ENCODE results near the gene CLIP2.
"Not testable (repeated sequence)": the region's sequence is repeated elsewhere in the genome, so short reads cannot be mapped to it uniquely, and the experiment has no call there.

The CLIP2 gene

DNA sequence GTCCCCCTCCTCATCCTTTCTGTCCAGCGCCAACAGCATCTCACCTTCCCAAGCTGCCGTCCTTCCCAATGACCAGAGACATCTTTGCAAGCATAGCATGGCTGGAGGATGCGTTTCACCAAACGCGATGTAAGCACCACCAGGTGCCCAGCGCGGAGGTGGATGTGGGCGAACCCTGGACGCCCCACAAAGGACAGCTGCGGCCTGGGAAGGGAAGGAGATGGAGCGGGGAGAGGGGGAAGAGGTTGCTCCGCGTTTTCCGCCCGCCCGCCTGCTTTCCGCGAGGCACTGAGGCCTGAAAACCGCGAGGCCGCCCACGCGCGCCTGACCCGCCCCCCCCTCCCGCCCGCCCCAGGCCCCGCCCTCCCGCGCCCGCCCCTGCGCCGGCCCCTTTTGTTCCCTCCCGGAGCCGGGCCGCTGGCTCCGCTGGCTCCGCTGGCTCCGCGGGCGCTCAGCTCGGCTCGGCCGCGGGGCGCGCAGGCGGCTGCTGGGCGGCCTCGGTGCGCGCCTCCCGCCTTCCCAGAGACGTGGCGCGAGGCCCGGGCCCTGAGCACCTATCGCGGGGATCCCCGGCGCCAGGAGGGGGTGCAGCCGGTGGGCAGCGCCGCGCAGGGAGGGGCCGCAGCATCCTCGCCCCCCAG, at the start of gene CLIP2:
Gene CLIP2 (plus strand): TSS at position 390 of the 641 bp plus-strand sequence. CDS start 28,140 bp downstream, outside the sequence.
- Histone ChIP-seq H3K27me3 (ENCODE audit: control insufficient read depth in 1 of 2, insufficient read depth in 2 of 2, low read length in 2 of 2) (no peaks in the 10 kb centered on the region), H3K9me3 (ENCODE audit: control insufficient read depth in 2 of 2, low read length in 2 of 2) (no peaks in the 10 kb centered on the region), H3K4me3 (ENCODE audit: low read length in 2 of 2) (peak within 1 kb of the TSS; percentile 87 to 88), H3K9ac (ENCODE audit: low read length in 2 of 2) (peak within 1 kb of the TSS; percentile 77 to 84), H3K4me1 (ENCODE audit: control insufficient read depth, insufficient read depth, low read length) (peaks cover 33% of the 10 kb centered on the region), H3K36me3 (ENCODE audit: control insufficient read depth in 2 of 2, insufficient read depth in 2 of 2, low read length in 2 of 2) (no peaks in the 10 kb centered on the region), H3K27ac (ENCODE audit: low read length) (no peak within 1 kb of the TSS)

DNA sequence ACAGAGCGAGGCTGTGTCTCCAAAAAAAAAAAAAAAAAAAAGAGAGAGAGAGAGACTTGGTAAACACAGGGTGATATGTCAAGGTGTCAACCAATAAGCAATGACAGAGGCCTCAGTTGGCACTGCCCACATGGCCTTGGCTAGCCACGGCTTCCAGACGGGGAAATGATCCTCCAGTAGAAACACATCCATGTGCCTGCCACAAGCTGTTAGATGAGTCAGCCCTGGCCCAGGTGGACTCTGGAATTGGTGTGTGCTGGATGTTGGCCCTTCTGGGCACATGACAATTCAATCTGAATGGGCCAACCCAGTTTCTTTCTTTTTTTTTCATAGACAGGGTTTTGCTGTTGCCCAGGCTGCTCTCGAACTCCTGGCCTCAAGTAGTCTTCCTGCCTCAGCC, 48.7 kb upstream of the CLIP2 start:
- H3K9ac ChIP-seq (ENCODE audit: low read length in 2 of 2): no peak overlapping the region
- no peak overlapping the region for H3K4me3 ChIP-seq (ENCODE audit: low read length in 2 of 2)
- H3K36me3 ChIP-seq (ENCODE audit: control insufficient read depth in 2 of 2, insufficient read depth in 2 of 2, low read length in 2 of 2): peaks cover 34 to 40% of the 10 kb centered on the region in 2 donors
- H3K27me3 ChIP-seq (ENCODE audit: control insufficient read depth in 1 of 2, insufficient read depth in 2 of 2, low read length in 2 of 2): no peaks in the 10 kb centered on the region
- no peaks in the 10 kb centered on the region for H3K9me3 ChIP-seq (ENCODE audit: control insufficient read depth in 2 of 2, low read length in 2 of 2)
- no peak overlapping the region for H3K27ac ChIP-seq (ENCODE audit: low read length)
- H3K4me1 ChIP-seq (ENCODE audit: control insufficient read depth, insufficient read depth, low read length): no peaks in the 10 kb centered on the region

DNA sequence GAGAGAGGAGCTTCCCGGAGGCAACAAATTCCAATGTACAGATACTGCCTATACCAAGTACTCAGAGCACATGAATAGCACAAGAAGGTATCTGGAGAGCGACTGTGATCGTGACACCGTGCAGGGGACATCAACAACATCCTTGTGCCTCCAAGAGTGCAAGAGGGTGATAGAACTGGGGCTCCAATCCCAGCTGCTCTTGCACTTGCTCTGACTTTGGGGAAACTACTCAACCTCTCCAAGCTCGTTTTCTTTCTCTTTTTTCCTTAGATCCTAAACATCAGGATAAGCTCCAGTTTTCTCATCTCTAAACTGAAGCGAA, 47.1 kb upstream of the CLIP2 start:
- Histone ChIP-seq H3K9me3 (ENCODE audit: control insufficient read depth in 2 of 2, low read length in 2 of 2) (no peaks in the 10 kb centered on the region), H3K36me3 (ENCODE audit: control insufficient read depth in 2 of 2, insufficient read depth in 2 of 2, low read length in 2 of 2) (peaks cover 29 to 32% of the 10 kb centered on the region in 2 donors), H3K4me3 (ENCODE audit: low read length in 2 of 2) (no peak overlapping the region), H3K27me3 (ENCODE audit: control insufficient read depth in 1 of 2, insufficient read depth in 2 of 2, low read length in 2 of 2) (no peaks in the 10 kb centered on the region), H3K27ac (ENCODE audit: low read length) (no peak overlapping the region), H3K4me1 (ENCODE audit: control insufficient read depth, insufficient read depth, low read length) (no peaks in the 10 kb centered on the region), H3K9ac (ENCODE audit: low read length in 2 of 2) (no peak overlapping the region)

DNA sequence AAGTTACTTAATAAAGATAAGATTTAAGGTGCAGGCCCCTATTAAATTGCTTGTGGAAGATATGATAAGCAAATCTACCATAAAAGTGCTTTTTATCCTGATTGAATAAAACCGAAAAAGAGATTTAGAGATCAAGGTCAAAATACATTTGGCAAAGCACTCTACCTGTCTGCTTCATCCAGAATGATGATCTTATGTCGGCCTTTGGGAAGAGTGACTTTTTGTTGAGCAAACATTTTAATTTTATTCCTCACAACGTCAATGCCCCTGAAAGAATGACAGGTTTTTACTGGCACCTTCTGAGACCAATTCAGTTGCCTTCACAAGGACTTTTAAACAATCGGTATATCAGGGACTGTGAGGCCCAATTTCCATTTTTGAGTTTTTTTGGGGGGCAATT, 42.7 kb upstream of the CLIP2 start:
- H3K36me3 ChIP-seq (ENCODE audit: control insufficient read depth in 2 of 2, insufficient read depth in 2 of 2, low read length in 2 of 2): peaks cover 24 to 30% of the 10 kb centered on the region in 2 donors

DNA sequence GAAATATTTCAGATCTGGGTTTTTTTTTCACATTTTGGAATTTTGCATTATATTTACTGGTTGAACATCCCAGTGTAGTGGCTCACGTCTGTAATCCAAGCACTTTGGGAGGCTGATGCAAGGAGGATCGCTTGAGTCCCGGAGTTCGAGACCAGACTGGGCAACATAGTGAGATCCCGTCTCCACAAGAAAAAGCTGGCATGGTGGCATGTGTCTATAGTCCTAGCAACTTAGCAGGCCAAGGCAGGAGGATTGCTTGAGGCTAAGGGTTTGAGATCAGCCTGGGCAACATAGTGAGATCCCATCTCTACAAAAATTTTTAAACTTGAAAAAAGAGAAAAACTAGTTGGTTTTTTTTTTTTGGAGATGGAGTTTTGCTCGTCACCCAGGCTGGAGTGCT, 41.1 kb upstream of the CLIP2 start:
- Histone ChIP-seq H3K9ac (ENCODE audit: low read length in 2 of 2) (no peak overlapping the region), H3K36me3 (ENCODE audit: control insufficient read depth in 2 of 2, insufficient read depth in 2 of 2, low read length in 2 of 2) (peaks cover 16 to 21% of the 10 kb centered on the region in 2 donors), H3K27me3 (ENCODE audit: control insufficient read depth in 1 of 2, insufficient read depth in 2 of 2, low read length in 2 of 2) (no peaks in the 10 kb centered on the region), H3K27ac (ENCODE audit: low read length) (no peak overlapping the region), H3K4me1 (ENCODE audit: control insufficient read depth, insufficient read depth, low read length) (peaks cover 4% of the 10 kb centered on the region), H3K9me3 (ENCODE audit: control insufficient read depth in 2 of 2, low read length in 2 of 2) (no peaks in the 10 kb centered on the region), H3K4me3 (ENCODE audit: low read length in 2 of 2) (no peak overlapping the region)

More for the DNA sequence above, 42.7 kb upstream of the CLIP2 start:
- no peaks in the 10 kb centered on the region for H3K27me3 ChIP-seq (ENCODE audit: control insufficient read depth in 1 of 2, insufficient read depth in 2 of 2, low read length in 2 of 2)
- H3K4me1 ChIP-seq (ENCODE audit: control insufficient read depth, insufficient read depth, low read length): no peaks in the 10 kb centered on the region
- no peak overlapping the region for H3K9ac ChIP-seq (ENCODE audit: low read length in 2 of 2)
- no peak overlapping the region for H3K4me3 ChIP-seq (ENCODE audit: low read length in 2 of 2)
- H3K27ac ChIP-seq (ENCODE audit: low read length): no peak overlapping the region
- no peaks in the 10 kb centered on the region for H3K9me3 ChIP-seq (ENCODE audit: control insufficient read depth in 2 of 2, low read length in 2 of 2)

DNA sequence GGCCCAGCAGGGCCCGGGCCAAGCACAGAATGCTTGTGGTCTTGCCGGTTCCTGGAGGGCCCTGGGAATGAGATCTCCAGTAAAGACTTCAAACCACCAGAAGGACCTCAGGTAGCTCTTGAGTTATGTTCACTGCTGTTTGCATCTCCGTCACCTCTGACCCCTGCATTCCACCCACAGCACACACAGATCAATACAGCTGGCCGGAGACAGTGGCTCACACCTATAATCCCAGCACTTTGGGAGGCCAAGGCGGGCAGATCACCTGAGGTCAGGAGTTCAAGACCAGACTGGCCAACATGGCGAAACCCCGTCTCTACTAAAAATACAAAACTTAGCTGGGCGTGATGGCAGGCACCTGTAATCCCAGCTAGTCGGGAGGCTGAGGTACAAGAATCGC, 40.1 kb upstream of the CLIP2 start:
- H3K9me3 ChIP-seq (ENCODE audit: control insufficient read depth in 2 of 2, low read length in 2 of 2); H3K9ac ChIP-seq (ENCODE audit: low read length in 2 of 2): not testable (repeated sequence)
- H3K36me3 ChIP-seq (ENCODE audit: control insufficient read depth in 2 of 2, insufficient read depth in 2 of 2, low read length in 2 of 2): peaks cover 16 to 18% of the 10 kb centered on the region in 2 donors

DNA sequence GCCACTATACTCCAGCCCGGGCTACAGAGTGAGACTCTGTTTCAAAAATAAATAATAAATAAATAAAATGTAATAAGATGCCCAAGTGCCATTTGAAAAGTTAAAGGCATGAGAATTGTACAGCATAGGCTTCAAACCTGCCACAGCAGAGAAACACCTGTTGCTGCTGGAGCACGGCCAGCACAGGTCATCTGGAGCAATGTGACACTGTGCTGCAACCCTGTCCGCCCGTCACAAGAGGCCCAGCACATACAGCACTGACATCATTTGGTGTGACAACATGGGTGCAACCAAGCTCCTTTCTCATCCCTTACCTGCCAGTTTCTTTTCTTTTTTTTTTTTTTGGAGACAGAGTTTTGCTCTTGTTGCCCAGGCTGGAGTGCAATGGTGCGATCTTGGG, 36.3 kb upstream of the CLIP2 start:
- H3K4me3 ChIP-seq (ENCODE audit: low read length in 2 of 2): no peak overlapping the region
- peaks cover 15% of the 10 kb centered on the region for H3K4me1 ChIP-seq (ENCODE audit: control insufficient read depth, insufficient read depth, low read length)
- no peak overlapping the region for H3K27ac ChIP-seq (ENCODE audit: low read length)
- peak overlapping the region in 1 of 2 donors; percentile 86 for H3K9ac ChIP-seq (ENCODE audit: low read length in 2 of 2)
- H3K36me3 ChIP-seq (ENCODE audit: control insufficient read depth in 2 of 2, insufficient read depth in 2 of 2, low read length in 2 of 2): peaks cover 10 to 13% of the 10 kb centered on the region in 2 donors
- no peaks in the 10 kb centered on the region for H3K9me3 ChIP-seq (ENCODE audit: control insufficient read depth in 2 of 2, low read length in 2 of 2)
- no peaks in the 10 kb centered on the region for H3K27me3 ChIP-seq (ENCODE audit: control insufficient read depth in 1 of 2, insufficient read depth in 2 of 2, low read length in 2 of 2)

More for the DNA sequence above, 40.1 kb upstream of the CLIP2 start:
- H3K4me1 ChIP-seq (ENCODE audit: control insufficient read depth, insufficient read depth, low read length); H3K27ac ChIP-seq (ENCODE audit: low read length); H3K27me3 ChIP-seq (ENCODE audit: control insufficient read depth in 1 of 2, insufficient read depth in 2 of 2, low read length in 2 of 2); H3K4me3 ChIP-seq (ENCODE audit: low read length in 2 of 2): not testable (repeated sequence)

DNA sequence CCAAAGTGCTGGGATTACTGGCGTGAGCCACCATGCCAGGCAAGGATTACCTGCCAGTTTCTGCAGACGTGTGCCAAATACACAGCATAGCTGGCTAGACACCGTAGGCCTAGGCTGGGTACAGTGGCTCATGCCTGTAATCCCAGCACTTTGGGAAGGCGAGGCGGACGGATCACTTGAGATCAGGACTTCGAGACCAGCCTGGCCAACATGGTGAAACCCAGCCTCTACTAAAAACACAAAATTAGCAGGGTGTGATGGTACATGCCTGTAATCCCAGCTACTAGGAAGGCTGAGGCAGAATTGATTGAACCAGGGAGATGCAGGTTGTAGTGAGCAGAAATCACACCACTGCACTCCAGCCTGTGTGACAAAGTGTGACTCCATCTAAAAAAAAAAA, 35.9 kb upstream of the CLIP2 start:
- H3K27ac ChIP-seq (ENCODE audit: low read length): no peak overlapping the region
- peak overlapping the region; percentile 9 to 95 for H3K4me3 ChIP-seq (ENCODE audit: low read length in 2 of 2)
- peaks cover 15% of the 10 kb centered on the region for H3K4me1 ChIP-seq (ENCODE audit: control insufficient read depth, insufficient read depth, low read length)
- H3K36me3 ChIP-seq (ENCODE audit: control insufficient read depth in 2 of 2, insufficient read depth in 2 of 2, low read length in 2 of 2): peaks cover 10 to 13% of the 10 kb centered on the region in 2 donors
- no peaks in the 10 kb centered on the region for H3K27me3 ChIP-seq (ENCODE audit: control insufficient read depth in 1 of 2, insufficient read depth in 2 of 2, low read length in 2 of 2)
- peak overlapping the region; percentile 86 to 88 for H3K9ac ChIP-seq (ENCODE audit: low read length in 2 of 2)
- no peaks in the 10 kb centered on the region for H3K9me3 ChIP-seq (ENCODE audit: control insufficient read depth in 2 of 2, low read length in 2 of 2)

DNA sequence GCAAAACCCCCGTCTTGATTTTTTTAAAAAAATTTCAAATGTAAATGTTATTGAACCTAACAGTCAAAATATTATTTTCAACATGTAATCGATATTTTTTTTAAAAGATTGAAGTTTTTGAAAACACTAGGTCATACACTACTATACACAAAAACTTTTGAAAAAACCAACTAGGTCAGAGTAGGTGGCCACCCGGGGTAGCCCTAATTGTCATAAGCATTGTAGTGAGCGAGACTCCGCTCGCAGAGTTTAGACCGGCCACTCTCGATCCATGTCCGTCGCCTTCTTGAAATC, 35.4 kb upstream of the CLIP2 start:
- Histone ChIP-seq H3K4me1 (ENCODE audit: control insufficient read depth, insufficient read depth, low read length) (peaks cover 15% of the 10 kb centered on the region), H3K9ac (ENCODE audit: low read length in 2 of 2) (peak overlapping the region; percentile 86 to 88), H3K27ac (ENCODE audit: low read length) (peak overlapping the region; percentile 94), H3K36me3 (ENCODE audit: control insufficient read depth in 2 of 2, insufficient read depth in 2 of 2, low read length in 2 of 2) (peaks cover 9 to 11% of the 10 kb centered on the region in 2 donors), H3K27me3 (ENCODE audit: control insufficient read depth in 1 of 2, insufficient read depth in 2 of 2, low read length in 2 of 2) (no peaks in the 10 kb centered on the region), H3K4me3 (ENCODE audit: low read length in 2 of 2) (peak overlapping the region; percentile 84 to 95), H3K9me3 (ENCODE audit: control insufficient read depth in 2 of 2, low read length in 2 of 2) (no peaks in the 10 kb centered on the region)

DNA sequence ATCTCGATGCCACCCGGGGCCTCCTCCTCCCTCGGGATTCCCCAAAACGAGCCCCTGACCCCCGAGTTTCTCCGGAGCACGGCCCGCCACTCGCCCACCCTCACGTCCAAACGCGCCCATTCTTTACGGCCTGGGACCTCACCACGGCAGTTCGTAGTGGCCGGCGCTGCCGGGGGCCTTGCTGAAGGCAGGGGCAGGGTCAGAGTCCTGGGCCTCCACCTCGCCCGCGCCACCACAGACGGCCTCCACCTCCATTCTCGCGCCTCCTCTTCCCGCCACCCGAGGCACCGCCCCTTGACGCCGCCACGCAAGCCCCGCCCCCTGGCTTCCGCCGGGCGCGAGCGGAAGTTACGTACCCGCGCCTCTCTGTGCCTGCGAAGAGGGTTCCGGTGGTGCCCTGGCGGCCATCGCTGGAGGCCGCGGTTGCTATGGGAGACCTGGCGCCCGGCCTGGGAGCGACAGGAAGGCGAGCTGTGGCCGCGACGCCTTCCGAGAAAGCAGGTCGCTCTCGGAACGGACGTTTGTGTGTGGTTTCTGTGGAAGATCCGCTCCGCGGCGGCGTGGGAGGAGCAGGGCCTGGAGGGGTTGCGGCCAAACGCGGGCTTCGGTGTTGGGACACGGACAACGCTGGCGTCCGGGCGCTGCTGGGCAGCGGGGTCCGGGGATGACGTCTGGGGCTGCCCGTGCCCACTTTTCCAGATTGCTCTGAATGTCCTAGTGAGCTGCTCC, 34.9 kb upstream of the CLIP2 start, which contains the start of gene RFC2:
Gene RFC2 (minus strand): TSS at position 271 of the 729 bp plus-strand sequence. CDS start 16 bp downstream, at position 255.
- H3K9ac ChIP-seq (ENCODE audit: low read length in 2 of 2): peak within 1 kb of the TSS; percentile 86 to 88
- H3K27ac ChIP-seq (ENCODE audit: low read length): peak within 1 kb of the TSS; percentile 94
- peak within 1 kb of the TSS; percentile 84 to 95 for H3K4me3 ChIP-seq (ENCODE audit: low read length in 2 of 2)
- H3K36me3 ChIP-seq (ENCODE audit: control insufficient read depth in 2 of 2, insufficient read depth in 2 of 2, low read length in 2 of 2): peaks cover 4 to 9% of the 10 kb centered on the region in 2 donors
- H3K27me3 ChIP-seq (ENCODE audit: control insufficient read depth in 1 of 2, insufficient read depth in 2 of 2, low read length in 2 of 2): no peaks in the 10 kb centered on the region
- H3K4me1 ChIP-seq (ENCODE audit: control insufficient read depth, insufficient read depth, low read length): peaks cover 15% of the 10 kb centered on the region
- H3K9me3 ChIP-seq (ENCODE audit: control insufficient read depth in 2 of 2, low read length in 2 of 2): no peaks in the 10 kb centered on the region

DNA sequence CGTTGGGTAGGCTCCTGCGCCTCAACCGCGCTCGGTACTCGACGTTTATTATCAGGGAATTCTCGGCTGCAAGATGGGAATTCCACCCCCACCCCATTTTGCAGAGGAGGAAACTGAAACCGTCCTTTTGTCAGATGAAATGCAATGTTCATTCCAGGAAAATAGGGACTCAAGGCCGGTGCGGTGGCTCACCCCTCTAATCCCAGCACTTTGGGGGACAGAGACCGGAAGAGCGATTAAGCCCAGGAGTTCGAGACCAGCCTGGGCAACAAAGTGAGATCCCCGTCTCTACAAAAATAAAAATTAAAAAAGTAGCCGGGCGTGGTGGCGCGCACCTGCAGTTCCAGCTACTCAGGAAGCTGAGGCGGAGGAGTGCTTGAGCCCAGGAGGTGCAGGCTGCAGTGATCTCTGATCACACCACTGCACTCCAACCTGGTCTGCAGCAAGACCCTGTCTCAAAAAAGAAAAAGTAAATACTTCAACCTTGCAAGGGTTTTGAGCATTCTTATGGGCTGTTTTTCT, 34.3 kb upstream of the CLIP2 start:
- Histone ChIP-seq H3K36me3 (ENCODE audit: control insufficient read depth in 2 of 2, insufficient read depth in 2 of 2, low read length in 2 of 2) (peaks cover 4 to 8% of the 10 kb centered on the region in 2 donors), H3K9ac (ENCODE audit: low read length in 2 of 2) (peak overlapping the region; percentile 86 to 87), H3K27me3 (ENCODE audit: control insufficient read depth in 1 of 2, insufficient read depth in 2 of 2, low read length in 2 of 2) (no peaks in the 10 kb centered on the region), H3K4me1 (ENCODE audit: control insufficient read depth, insufficient read depth, low read length) (peaks cover 15% of the 10 kb centered on the region), H3K9me3 (ENCODE audit: control insufficient read depth in 2 of 2, low read length in 2 of 2) (no peaks in the 10 kb centered on the region), H3K4me3 (ENCODE audit: low read length in 2 of 2) (peak overlapping the region; percentile 84 to 95), H3K27ac (ENCODE audit: low read length) (peak overlapping the region; percentile 94)
